RPMI8226 (cell line): Measurements from ENCODE around the gene PRRG1.
A peak's percentile ranks its signal among the peaks of the same experiment; 100 is the strongest.
"Not testable (repeated sequence)": the region's sequence is repeated elsewhere in the genome, so short reads cannot be mapped to it uniquely, and the experiment has no call there.

Experiments used
- DNase-seq: peaks from one replicate; pipeline ENCODE4 v3.0.0-alpha.2; 2015

PRRG1 gene

GRCh38 chrX:37474478-37474877 is 125.3 kb downstream of the PRRG1 start:
- no peak for DNase-seq

GRCh38 chrX:37476571-37477170 is 127.5 kb downstream of the PRRG1 start:
- no peak for DNase-seq

DNA sequence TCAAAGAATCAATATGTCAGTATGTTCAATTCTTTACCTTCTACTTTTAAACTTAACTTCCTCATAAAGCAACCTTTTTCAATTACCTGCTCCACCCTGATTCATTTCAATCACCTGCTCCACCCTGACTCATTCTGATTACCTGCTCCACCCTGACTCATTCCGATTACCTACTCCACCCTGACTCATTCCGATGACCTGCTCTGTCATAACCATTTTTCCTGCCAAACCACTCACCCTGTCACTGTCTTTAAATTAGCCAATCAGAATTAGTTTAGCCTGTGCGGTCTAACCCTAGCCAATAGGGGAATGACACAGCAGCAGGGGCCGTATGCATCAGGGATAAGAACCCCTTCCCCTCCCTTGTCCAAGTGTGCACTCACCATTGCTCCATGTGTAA is 135.2 kb downstream of the PRRG1 start:
- not testable (repeated sequence) for DNase-seq

- peak; percentile 3 for DNase-seq
These were observed 136.3 kb downstream of the PRRG1 start for GRCh38 chrX:37485429-37485828.

- DNase-seq: no peak
These were observed 138.1 kb downstream of the PRRG1 start for GRCh38 chrX:37487271-37487670.

DNA sequence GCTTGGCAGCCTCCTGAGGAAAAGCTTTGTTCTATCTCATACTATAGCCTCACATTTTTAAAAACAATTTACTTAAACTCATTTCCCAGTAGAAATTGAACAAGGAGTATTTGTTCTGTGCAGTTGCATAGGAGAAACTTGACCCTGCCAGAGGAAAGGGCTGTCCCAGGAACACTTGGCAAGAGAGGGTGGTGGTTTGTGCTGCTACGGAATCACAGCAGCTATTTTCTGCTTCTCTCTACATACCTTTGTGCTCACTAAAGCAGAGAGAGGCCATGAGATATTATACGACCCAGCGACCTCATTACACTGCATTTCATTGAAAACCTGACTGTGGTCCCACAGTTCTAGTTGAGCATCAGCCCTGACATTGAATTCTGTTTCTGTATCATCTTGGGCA is 139.2 kb downstream of the PRRG1 start:
- no peak for DNase-seq

GRCh38 chrX:37491686-37492085 is 142.5 kb downstream of the PRRG1 start:
- no peak for DNase-seq

GRCh38 chrX:37495760-37496159 is 146.6 kb downstream of the PRRG1 start:
- DNase-seq: not testable (repeated sequence)

GRCh38 chrX:37497126-37497525 is 148.0 kb downstream of the PRRG1 start:
- not testable (repeated sequence) for DNase-seq

DNA sequence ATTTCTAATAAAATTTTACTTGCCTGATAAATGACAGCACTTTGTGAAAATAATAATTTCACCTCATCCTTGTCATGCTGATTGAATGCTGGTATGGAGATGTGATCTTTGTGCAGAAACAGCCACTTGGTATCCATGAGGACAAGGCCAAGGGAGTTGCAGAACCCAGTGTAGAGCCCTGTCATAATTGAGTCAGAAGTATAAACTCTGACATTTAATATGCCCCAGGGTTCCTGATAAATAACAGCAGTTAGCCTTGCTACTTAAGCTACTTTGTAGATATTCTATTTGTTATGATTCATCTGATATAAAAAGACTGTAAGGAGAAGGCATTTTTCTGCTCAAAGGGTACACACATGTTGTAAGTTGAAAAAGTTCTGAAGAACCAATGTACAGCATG is 149.2 kb downstream of the PRRG1 start:
- DNase-seq: not testable (repeated sequence)

GRCh38 chrX:37499649-37500048 is 150.5 kb downstream of the PRRG1 start:
- DNase-seq: not testable (repeated sequence)

DNA sequence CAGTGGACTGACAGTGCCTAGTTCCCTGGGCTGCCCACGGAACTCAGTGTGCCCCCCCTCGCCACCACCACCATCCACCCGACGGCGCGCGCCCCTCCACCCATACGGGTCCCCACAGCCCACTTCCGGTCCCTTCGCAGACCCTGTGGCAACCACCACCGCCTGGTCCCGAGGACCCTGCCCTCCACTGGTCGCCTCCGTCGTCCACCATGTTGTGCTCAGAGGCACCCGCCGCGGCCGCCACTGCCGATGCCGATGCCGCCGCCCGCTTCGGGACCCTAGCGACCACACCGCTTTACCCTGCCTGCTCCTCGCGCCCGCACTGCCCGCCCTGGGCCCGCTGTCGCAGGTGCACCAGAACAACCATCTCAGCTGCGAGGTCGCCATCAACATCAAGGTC is 155.8 kb downstream of the PRRG1 start:
- DNase-seq: no peak
